ENCODE data around the gene CFLAR.
"Not testable (repeated sequence)": the region's sequence is repeated elsewhere in the genome, so short reads cannot be mapped to it uniquely, and the experiment has no call there.

Gene CFLAR

GRCh38 chr2:201182650-201183364 lies 66.8 kb downstream of the CFLAR start, which contains the start of gene CASP10:
TSS of gene CASP10 (plus strand) at chr2:201183141. CDS start at chr2:201185778, 2,637 bp downstream.
- FAIRE-seq (peak; percentile 80), DNase-seq (ENCODE audit: low spot score) (peak; percentile 82)

- FAIRE-seq: no peak
Measured at GRCh38 chr2:201183365-201183727, 67.4 kb downstream of the CFLAR start.

DNA sequence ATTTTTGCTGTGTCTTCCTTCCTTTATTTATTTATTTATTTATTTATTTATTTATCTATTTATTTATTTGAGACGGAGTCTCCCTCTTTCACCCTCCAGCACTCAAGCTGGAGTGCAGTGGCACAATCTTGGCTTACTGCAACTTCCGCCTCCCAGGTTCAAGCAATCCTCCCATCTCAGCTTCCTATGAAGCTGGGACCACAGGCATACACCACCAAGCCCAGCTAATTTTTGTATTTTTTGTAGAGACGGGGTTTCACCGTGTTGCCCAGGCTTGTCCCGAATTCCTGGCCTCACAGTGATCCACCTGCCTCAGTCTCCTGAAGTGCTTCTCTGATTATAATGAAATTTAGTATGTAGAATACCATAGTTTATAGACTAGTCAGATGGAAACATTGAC lies 67.9 kb downstream of the CFLAR start:
- DNase-seq (ENCODE audit: low spot score); FAIRE-seq: not testable (repeated sequence)

More at GRCh38 chr2:201183365-201183727, 67.4 kb downstream of the CFLAR start:
- DNase-seq (ENCODE audit: low spot score): no peak

DNA sequence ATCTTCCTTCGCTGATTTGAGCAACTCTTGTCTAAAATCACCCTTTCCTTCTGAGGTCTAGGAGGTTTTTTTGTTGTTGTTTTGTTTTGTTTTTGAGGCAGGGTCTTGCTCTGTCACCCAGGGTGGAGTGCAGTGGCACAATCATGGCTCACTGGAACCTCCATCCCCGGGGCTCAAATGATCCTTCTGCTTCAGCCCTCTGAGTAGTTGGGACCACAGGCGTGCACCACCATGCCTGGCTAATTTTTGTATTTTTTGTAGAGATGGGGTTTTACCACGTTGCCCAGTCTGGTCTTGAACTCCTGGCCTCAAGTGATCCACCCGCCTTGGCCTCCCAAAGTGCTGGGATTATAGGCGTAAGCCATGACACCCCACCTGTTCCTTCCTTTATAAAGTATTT lies 68.3 kb downstream of the CFLAR start:
- not testable (repeated sequence) for DNase-seq (ENCODE audit: low spot score); FAIRE-seq

DNA sequence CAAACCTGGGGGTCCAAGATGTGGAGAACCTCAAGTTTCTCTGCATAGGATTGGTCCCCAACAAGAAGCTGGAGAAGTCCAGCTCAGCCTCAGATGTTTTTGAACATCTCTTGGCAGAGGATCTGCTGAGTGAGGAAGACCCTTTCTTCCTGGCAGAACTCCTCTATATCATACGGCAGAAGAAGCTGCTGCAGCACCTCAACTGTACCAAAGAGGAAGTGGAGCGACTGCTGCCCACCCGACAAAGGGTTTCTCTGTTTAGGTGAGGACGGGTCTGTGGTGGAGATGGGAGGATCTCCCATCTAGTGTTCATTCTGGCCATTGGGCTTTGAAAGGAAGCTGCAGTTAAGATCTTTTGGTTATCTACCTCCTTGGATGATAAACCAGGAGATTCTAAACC lies 69.9 kb downstream of the CFLAR start:
- no peak for DNase-seq (ENCODE audit: low spot score)
- no peak for FAIRE-seq

DNA sequence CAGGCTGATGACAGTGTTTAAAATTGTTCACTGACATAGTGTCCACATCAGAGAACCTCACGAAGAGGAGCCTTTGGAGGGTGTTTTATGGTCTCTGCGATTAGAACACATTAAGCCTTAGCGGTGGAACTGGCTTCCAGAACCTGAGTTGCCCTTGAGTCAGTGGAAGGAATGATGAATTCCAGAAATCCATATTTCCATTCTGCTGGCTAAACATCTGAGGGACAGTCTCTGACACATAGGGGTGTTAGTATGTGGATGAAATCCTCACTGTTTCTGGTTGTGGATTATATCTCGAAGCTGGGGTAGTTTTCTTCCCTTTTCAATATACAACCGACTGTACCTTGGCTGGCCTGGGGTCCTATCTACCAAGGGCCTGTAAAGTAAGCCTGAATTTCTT lies 71.0 kb downstream of the CFLAR start:
- DNase-seq (ENCODE audit: low spot score): no peak
- no peak for FAIRE-seq

DNA sequence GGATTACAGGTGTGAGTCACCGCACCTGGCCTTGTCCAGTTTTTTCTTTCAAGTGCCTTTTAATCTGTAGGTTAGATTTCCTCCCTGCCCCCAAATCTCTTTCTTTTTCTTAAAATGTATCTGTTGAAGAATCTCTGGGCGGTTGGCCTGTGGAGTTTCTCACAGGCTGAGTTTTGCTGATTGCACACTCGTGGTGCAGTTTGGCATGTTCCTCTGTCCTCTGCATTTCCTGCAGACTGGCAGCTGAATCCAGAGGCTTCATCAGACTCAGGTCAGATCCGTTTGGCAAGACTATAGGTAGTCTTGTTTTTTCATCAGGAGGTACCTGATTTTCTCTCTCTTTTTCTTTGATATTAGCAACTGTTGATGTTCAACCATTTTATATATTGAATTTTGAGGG lies 72.5 kb downstream of the CFLAR start:
- DNase-seq (ENCODE audit: low spot score): no peak
- no peak for FAIRE-seq

GRCh38 chr2:201191132-201191875 lies 75.3 kb downstream of the CFLAR start:
- DNase-seq (ENCODE audit: low spot score): no peak
- no peak for FAIRE-seq

DNA sequence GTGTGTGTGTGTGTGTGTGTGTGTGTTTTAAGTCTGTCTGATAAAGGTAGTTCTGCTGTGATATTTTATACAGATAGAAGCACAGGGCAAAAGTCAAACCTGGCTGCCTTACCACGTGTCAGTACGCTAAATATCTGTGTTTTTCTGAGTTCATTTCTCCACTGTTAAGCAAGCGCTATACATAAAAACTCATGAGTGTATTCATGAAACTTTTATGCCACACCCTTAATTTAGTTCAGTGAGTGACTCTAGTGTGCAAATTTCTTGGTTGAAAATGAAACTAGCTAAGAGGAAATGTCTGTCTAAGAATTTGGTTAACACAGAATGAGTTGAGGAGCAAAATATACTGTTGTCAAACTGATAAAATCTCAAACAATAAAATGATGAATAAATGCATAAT lies 78.1 kb downstream of the CFLAR start:
- FAIRE-seq (no peak), DNase-seq (ENCODE audit: low spot score) (no peak)

DNA sequence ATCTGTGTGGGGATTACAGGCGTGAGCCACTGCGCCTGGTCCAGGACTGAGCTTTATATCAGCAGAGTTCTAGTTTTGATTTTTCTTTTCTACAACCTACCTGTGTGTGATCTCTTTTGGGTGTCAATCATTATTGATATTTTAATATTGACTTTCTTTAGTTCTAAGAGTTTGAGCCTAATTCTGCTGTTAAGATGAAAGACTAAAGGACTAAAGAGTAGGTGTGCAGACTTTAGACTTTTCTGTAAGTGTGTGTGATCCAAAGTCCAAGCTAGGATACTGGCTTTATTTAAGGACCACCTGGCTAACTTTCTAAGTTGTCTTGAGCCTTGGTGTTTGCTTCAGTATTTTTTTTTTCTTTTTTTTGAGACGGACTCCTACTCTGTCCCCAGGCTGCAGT lies 79.4 kb downstream of the CFLAR start:
- DNase-seq (ENCODE audit: low spot score): no peak
- no peak for FAIRE-seq

- FAIRE-seq (no peak), DNase-seq (ENCODE audit: low spot score) (no peak)
Measured at GRCh38 chr2:201196003-201196402, 80.0 kb downstream of the CFLAR start.

DNA sequence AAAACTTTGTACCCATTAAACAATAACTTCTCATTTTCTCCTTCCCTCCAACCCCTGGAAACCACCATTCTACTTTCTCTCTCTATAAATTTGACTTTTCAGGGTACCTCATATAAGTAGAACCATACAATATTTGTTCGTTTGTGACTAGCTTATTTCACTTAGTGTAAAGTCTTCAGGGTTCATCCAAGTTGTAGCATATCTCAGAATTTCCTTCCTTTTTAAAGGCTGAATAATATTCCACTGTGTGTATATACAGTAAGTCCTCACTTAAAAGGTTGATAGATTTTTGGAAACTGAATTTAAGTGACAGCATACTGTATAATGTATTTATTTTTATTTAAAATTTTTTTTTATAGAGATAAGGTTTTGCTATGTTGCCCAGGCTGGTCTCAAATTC lies 80.8 kb downstream of the CFLAR start:
- no peak for DNase-seq (ENCODE audit: low spot score)
- FAIRE-seq: no peak

DNA sequence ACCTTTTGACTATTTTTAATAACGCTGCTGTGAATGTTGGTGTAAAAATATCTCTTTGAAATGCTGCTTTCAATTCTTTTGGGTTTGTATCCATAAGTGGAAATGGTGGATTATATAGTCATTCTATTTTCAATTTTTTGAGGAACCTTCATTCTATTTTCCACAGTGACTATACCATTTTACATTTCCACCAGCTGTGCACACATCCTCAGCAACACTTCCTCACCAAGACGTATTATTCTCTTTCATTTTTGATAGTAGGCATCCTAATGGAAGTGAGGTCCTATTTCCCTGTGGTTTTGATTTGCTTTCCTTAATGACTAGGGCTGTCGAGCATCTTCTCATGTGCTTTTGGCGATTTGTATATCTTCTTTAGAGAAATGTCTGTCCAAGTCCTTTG lies 81.8 kb downstream of the CFLAR start:
- DNase-seq (ENCODE audit: low spot score) (no peak), FAIRE-seq (no peak)

- DNase-seq (ENCODE audit: low spot score) (no peak), FAIRE-seq (no peak)
Measured at GRCh38 chr2:201199847-201200246, 83.9 kb downstream of the CFLAR start.

DNA sequence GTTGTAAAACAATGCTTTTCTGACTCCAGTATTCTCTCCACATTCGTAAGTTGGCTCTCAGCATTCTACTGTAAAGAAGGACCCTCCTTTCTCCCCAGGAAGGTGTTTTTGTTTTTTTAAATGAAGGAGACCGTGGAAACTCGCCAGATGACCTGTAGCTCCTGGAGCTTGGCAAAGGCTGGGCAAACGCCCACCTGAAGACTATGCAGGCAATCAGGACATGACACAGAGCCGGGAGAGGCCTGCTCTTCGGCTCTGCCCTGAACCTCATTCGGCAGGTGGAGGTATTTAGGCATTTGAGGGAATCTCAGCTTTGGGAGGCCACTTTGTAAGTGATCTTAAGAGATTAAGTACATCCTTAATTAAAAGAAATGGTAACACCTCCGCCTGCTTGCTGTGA lies 84.4 kb downstream of the CFLAR start:
- no peak for DNase-seq (ENCODE audit: low spot score)
- no peak for FAIRE-seq

DNA sequence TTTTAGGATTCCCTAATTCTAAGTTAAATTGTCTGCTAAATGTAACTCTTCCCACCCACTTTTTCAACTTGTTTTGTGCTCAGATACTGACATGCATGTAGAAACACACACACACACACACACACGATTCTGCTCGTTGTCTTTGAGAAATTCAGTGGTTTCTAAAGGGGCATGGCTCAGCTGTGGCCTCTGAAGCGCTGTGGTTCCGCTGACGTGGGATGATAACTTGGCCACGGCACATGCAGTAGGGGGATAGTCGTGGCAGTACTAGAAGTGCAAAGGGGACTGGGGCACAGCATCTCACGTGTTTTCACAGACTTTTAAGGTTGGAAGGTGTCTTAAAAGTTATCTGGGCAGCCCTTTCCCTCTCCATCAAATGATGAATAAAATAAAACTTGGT lies 85.4 kb downstream of the CFLAR start:
- no peak for FAIRE-seq

GRCh38 chr2:201203916-201204654 lies 88.1 kb downstream of the CFLAR start:
- DNase-seq (ENCODE audit: low spot score): no peak
- no peak for FAIRE-seq

More for the DNA sequence above, 85.4 kb downstream of the CFLAR start:
- DNase-seq (ENCODE audit: low spot score): no peak

DNA sequence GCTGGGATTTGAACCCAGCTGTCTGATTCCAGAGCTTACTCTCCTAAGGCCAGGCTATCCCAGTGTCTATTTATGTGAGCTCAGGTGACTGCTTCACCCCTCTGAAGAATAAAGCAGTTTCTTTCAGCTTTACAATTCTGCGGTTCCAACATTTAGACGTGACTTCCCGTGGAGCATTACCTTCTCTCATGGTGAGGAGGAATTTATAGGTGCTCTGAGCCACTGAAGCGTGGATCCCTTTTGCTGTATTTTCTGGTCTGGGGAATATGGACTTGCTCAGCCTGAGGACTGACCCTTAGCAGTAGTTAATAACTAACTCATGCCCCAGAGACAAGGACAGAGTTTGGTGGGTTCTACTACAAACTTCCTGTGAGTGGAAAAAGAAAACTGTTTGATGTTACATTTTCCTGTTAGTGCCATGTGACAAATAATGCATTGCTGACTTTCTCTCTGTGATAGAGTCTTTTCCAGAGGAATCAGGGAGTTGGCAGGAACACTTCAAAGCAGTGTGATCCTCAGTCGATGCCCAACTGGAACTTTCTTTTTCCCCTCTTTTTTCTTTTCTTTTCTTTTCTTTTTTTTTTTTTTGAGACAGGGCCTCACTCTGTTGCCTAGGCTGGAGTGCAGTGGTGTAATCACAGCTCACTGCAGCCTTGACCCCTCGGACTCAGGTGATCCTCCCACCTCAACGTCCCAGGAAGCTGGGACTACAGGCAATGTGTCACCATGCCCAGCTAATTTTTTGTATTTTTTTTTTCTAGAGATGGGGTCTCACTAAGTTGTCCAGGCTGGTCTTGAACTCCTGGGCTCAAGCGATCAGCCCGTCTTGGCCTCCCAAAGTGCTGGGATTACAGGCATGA lies 88.9 kb downstream of the CFLAR start:
- FAIRE-seq (peak; percentile 98), DNase-seq (ENCODE audit: low spot score) (peak; percentile 90)

DNA sequence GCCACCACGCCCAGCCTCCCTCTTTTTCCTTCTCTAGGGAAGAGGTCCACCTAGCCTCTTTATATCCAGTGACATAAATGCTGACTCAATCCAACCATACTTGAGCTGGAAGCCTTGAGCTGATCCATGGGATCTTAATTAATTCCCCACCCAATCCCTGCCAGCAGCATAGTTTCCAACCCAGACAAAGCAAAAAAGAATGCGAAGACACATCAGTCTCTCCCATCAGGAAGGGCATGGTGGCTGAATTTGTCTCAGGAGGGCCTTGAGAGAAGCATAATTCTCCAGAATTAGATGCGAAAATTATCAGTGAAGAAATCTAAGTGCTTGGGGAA lies 89.5 kb downstream of the CFLAR start:
- no peak for FAIRE-seq
- DNase-seq (ENCODE audit: low spot score): peak; percentile 13

GRCh38 chr2:201208563-201209252 lies 92.7 kb downstream of the CFLAR start:
- no peak for FAIRE-seq
- no peak for DNase-seq (ENCODE audit: low spot score)

DNA sequence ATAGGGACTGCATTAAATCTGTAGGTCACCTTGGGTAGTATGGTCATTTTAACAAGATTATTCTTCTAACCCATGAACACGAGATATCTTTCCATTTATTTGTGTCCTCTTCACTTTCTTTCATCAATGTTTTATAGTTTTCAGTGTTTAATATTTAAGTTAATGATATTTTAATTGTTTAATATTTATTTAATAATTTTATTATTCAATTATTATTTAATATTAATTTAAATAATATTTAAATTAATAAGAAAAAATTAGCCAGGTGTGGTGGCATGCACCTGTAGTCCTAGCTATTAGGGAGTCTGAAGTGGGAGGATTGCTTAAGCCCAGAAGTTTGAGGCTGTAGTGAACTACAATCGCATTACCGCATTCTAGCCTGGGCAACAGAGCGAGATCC lies 100.0 kb downstream of the CFLAR start:
- DNase-seq (ENCODE audit: low spot score) (no peak), FAIRE-seq (peak; percentile 10)
